NCI-H128 (cell line): ENCODE results near the gene TMPRSS13.

ENCODE experiments used
- DNase-seq: peaks from one replicate; lab custom pipeline; 2025; ENCODE audit not compliant: unreplicated experiment; lab: John Stamatoyannopoulos, UW

Gene TMPRSS13

DNA sequence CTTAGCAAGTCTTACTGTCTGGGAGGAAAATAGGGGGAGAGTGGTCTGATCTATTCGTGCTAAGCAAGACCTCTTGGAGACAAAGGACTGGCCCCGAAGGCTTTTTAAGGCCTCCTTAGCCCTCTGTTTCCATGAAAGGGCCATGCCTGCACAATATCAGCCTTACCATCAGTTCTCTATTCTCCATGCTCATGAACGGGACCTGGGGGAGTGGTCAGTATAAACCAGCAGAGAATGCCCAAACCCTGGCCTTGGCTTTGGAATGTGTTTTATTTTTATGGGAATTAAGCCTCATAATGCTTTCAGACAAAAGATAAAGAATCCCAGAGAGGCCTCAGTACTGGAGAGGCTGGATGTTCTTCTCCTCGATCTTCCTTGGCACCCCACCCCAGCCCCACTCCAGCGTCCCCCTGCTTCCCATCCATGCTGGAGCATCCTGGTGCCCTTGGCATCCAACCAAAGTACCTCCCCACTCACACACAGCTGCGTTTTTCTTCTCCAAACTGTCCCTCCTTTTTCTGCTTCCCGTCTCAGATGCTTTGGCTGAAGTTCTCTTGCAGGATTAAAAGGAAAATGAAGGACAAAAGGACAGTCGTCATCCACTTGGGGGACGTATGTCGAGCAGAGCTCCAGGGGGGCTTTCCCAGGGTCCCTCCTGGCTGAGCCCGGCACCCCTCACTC is 71.3 kb downstream of the TMPRSS13 start:
- no peak for DNase-seq

DNA sequence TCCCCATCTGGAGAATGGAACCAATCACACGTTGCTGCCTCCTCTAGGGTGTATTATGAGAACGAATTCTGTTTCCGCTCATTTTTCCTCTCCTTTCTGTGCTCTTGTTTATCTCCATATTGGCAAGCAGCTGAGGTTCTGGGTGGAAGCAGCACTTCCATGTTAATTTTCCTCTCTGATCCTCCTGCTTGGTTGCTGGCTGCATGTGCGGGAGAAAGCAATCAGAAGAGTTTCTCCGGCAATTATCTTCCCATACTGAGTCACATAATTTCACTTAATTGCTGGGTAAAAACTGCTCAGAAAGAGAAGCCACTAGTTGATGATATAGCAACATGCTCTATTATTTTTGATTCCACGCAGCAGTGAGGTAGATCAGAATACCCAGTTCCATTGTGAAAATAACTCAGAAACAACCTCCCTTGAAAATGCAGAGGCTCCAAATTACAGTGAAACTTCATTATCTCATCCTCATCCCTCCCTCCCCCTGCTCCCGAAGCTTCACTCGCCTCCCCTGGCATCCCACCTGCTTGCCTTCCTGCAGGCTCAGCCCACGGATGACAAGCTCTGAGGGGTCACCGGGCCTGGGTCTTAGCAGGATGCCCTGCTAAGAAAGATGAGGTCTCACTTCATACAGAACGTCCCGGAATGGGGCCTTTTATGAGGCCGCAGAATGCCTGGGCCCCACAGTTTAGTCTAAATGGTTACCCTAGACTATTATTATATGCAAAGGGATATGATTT is 73.1 kb downstream of the TMPRSS13 start:
- no peak for DNase-seq

GRCh38 chr11:117855186-117855845 is 73.9 kb downstream of the TMPRSS13 start:
- DNase-seq: no peak

DNA sequence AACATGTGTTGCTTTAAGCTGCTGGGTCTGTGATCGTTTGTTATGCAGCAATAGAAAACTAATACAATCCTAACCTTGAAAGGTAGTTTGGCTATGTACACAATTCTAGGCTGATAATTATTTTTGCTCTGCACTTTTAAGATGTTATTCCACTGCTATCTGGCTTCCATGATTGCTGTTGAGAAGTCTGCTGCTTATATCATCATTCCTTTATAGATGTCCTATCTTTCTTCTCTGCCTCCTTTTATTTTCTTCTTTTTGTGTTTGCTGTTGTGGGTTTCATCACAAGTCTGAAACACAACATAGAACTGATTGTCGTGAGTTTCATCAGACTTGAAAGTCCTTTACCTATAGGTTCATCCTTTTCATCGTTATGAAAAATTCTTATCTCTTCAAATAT is 76.9 kb downstream of the TMPRSS13 start:
- DNase-seq: no peak

GRCh38 chr11:117851852-117852251 is 77.3 kb downstream of the TMPRSS13 start:
- DNase-seq: no peak

GRCh38 chr11:117851106-117851505 is 78.1 kb downstream of the TMPRSS13 start:
- no peak for DNase-seq
